Measurements from ENCODE around the gene CEACAM21. TPM values are rescaled to one million over a fixed set of nuclear protein-coding genes. Genes with fewer than 3 reads are reported as not detected.

Gene CEACAM21
- total and polyA plus RNA-seq, 7 donors, result 0.05 to 0.48 (median 0.21) TPM; not detected in 2

DNA sequence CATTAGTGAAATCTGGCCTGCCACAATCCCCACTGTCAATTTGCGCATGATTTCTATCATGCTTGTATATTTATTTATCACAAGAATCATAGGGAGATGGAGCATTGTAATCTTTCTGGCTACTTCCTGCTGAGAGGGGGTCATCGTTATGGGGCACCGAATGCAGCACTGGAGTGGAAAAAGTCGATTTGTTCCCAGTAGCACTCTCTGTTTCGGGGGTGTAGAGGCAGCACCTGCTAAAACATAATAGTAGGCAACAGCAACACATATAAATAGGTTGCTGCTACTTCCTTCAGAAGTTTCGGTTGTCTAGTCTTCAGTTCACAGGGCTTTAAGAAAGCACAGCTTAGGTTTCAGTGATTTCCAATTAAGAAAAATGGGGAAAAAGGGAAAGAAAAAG lies 23.4 kb upstream of the CEACAM21 start:
- H3K9me3 ChIP-seq, result no peaks in the 10 kb centered on the region
- H3K4me3 ChIP-seq, result no peak overlapping the region
- H3K27me3 ChIP-seq (ENCODE audit: insufficient read depth in 3 of 3, low read length in 2 of 3), result peaks cover 0 to under 1% (median 0%) of the 10 kb centered on the region in 3 donors
- WGBS, 3 donors, result 71 to 73% (median 71%) methylated on average over 6 of the region's 6 CpGs
- H3K27ac ChIP-seq, result no peak overlapping the region
- DNase-seq (no peak), ATAC-seq (no peak)
- TF ChIP-seq, protein P1, sequence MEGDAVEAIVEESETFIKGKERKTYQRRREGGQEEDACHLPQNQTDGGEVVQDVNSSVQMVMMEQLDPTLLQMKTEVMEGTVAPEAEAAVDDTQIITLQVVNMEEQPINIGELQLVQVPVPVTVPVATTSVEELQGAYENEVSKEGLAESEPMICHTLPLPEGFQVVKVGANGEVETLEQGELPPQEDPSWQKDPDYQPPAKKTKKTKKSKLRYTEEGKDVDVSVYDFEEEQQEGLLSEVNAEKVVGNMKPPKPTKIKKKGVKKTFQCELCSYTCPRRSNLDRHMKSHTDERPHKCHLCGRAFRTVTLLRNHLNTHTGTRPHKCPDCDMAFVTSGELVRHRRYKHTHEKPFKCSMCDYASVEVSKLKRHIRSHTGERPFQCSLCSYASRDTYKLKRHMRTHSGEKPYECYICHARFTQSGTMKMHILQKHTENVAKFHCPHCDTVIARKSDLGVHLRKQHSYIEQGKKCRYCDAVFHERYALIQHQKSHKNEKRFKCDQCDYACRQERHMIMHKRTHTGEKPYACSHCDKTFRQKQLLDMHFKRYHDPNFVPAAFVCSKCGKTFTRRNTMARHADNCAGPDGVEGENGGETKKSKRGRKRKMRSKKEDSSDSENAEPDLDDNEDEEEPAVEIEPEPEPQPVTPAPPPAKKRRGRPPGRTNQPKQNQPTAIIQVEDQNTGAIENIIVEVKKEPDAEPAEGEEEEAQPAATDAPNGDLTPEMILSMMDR (IDR thresholded peaks at IDR 0.05), result no peak
- no peaks in the 10 kb centered on the region for H3K36me3 ChIP-seq (ENCODE audit: insufficient read depth in 1 of 2, low read depth in 1 of 2)
- intact Hi-C loops (cut with DNase I), result no loop called here
- H3K4me1 ChIP-seq, result no peaks in the 10 kb centered on the region

DNA sequence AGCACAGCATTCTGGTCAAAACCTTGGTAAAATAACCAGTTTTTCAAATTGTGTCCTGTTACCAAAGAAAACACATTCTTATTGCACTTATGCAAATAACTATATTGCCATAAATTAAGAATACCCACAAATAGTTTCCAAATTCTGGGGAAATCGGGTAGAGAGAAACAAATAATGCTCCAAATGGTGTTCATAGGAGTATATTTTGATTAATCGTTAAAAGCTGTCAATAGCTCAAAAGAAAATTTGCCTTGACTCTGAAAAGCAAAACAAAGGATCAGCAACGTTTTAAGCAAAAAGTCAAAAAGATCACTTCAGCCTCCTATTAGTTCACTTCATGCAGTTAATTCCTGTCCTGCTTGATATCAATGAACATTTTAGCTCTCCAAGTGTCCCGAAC lies 22.2 kb upstream of the CEACAM21 start:
- Histone ChIP-seq H3K4me1 (no peaks in the 10 kb centered on the region), H3K27me3 (ENCODE audit: insufficient read depth in 3 of 3, low read length in 2 of 3) (no peaks in the 10 kb centered on the region), H3K36me3 (ENCODE audit: insufficient read depth in 1 of 2, low read depth in 1 of 2) (no peaks in the 10 kb centered on the region), H3K27ac (no peak overlapping the region), H3K4me3 (no peak overlapping the region), H3K9me3 (no peaks in the 10 kb centered on the region)
- TF ChIP-seq, protein P1 (IDR thresholded peaks at IDR 0.05), result no peak
- ATAC-seq (no peak), DNase-seq (no peak)
- intact Hi-C loops (cut with DNase I), result no loop called here
- WGBS, 3 donors, result 86 to 89% (median 87%) methylated on average over 4 of the region's 4 CpGs

DNA sequence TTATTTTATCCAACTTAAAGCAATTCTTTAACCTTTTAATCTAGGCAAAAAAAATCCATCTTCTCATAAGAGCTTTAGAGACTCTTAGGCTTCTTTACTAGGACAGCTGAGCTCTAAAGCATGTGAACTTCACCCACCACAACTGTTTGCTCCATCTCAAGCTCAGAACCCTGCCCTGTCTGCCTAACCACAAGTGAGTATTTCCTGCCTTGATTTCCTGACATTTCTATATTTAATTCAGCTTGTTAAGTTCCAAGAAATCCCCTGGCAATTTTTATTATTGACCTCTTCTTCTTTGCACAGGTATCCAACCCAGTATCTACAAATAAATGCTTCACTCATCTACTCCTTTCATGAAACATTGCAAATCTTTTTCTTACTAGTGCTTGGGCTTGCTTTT lies 21.1 kb upstream of the CEACAM21 start:
- H3K4me3 ChIP-seq, result no peak overlapping the region
- no peaks in the 10 kb centered on the region for H3K4me1 ChIP-seq
- H3K9me3 ChIP-seq, result no peaks in the 10 kb centered on the region
- H3K27ac ChIP-seq, result no peak overlapping the region
- ATAC-seq (no peak), DNase-seq (no peak)
- intact Hi-C loops (cut with DNase I), result no loop called here
- TF ChIP-seq, protein P1 (IDR thresholded peaks at IDR 0.05), result no peak
- H3K36me3 ChIP-seq (ENCODE audit: insufficient read depth in 1 of 2, low read depth in 1 of 2), result no peaks in the 10 kb centered on the region
- no peaks in the 10 kb centered on the region for H3K27me3 ChIP-seq (ENCODE audit: insufficient read depth in 3 of 3, low read length in 2 of 3)

DNA sequence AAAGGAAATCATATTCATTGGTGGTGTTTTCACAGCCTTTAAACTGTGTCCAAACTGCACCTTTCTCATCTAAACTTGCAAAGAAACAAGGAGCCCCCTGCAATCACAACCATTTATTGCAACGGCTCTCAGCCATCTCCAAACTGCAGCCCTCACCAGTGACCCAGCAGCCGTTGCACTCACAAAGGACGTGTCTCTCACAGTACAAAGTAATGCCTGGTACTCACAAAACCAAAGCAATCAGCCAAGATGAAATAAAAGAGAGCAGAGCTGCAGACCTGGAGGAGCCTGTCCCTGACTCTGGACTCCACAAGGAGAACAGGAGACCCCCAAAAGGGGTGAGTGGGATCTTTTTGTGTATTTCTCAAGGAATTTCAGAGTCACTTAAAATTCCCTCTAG lies 20.2 kb upstream of the CEACAM21 start:
- DNase-seq (no peak), ATAC-seq (no peak)
- Histone ChIP-seq H3K27me3 (ENCODE audit: insufficient read depth in 3 of 3, low read length in 2 of 3) (no peaks in the 10 kb centered on the region), H3K36me3 (ENCODE audit: insufficient read depth in 1 of 2, low read depth in 1 of 2) (no peaks in the 10 kb centered on the region), H3K4me3 (no peak overlapping the region), H3K4me1 (no peaks in the 10 kb centered on the region), H3K27ac (no peak overlapping the region), H3K9me3 (no peaks in the 10 kb centered on the region)
- TF ChIP-seq, protein P1 (IDR thresholded peaks at IDR 0.05), result no peak
- intact Hi-C loops (cut with DNase I), result no loop called here
- 28 to 47% (median 29%) methylated on average over 3 of the region's 3 CpGs for WGBS, 3 donors

DNA sequence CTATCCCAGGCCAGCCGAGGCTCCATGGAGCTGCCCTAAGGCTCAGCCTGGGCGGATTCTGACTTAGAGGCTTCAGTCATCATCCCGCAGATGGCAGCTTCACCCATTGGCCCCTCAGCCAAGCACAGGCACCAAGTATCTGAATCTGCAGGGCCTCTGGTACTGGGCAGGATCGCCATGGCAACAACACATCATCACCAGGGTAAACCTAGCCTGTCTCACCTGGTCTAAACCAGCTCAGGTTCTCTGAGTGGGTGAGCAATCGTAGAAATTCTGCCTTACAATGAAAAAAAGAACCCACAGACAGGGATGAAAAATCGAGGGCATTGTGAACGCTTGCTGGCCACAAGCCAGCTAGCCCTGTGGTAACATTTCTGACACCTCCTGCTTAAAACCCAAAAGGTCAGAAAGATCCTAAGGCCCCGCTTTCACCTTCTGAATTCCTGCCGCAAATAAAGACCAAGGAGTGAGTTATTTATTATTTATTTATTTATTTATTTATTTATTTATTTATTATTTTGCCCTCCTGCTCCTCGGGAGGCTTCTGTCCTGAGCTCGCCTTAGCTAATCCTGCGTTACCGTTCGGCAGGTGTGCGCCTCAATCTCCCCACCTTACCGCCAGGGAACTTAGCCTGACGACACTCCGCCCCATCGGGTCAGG lies 12.0 kb upstream of the CEACAM21 start:
- intact Hi-C loops (cut with DNase I), result loop anchor here in 1 of 2 donors (2.0 kb wide), 1 partner anchor 21 kb away; no protein-coding TSS in a partner anchor
- WGBS, 3 donors, result 17 to 20% (median 19%) methylated on average over 19 of the region's 19 CpGs

More for the DNA sequence above, 12.0 kb upstream of the CEACAM21 start:
- Histone ChIP-seq H3K4me3 (no peak overlapping the region), H3K4me1 (no peaks in the 10 kb centered on the region), H3K9me3 (no peaks in the 10 kb centered on the region), H3K27me3 (ENCODE audit: insufficient read depth in 3 of 3, low read length in 2 of 3) (peaks cover 0 to 31% (median 0%) of the 10 kb centered on the region in 3 donors), H3K36me3 (ENCODE audit: insufficient read depth in 1 of 2, low read depth in 1 of 2) (no peaks in the 10 kb centered on the region), H3K27ac (no peak overlapping the region)
- TF ChIP-seq, protein P1 (IDR thresholded peaks at IDR 0.05), result no peak
- DNase-seq (no peak), ATAC-seq (no peak)
